ENCODE results near the gene RWDD1. TPM values are rescaled to one million over a fixed set of nuclear protein-coding genes. Genes with fewer than 3 reads are reported as not detected.
A peak's percentile ranks its signal among the peaks of the same experiment; 100 is the strongest.

RWDD1 gene
- total and polyA plus RNA-seq, 2 of the 13 experiments (the other 11 are each of a cell fraction or from before 2014, with no cell fraction given) = 27.4 to 67.1 TPM

GRCh38 chr6:116570856-116571682 is at the start of gene RWDD1 (continued):
- TF ChIP-seq ZXDC (CRISPR knock-in tag; IDR thresholded peaks at IDR 0.05) = no peak; the same call in 1 of the 2 replicates
- 0 out of 2 replicates have a peak, but pooled peaks have one; percentile 21 for TF ChIP-seq CENPT (CRISPR knock-in tag; IDR thresholded peaks at IDR 0.05; ENCODE audit: low read depth)
- TF ChIP-seq ZNF773 (CRISPR knock-in tag; IDR thresholded peaks at IDR 0.05; ENCODE audit: borderline replicate concordance) = no peak; the same call in 1 of the 2 replicates
- TF ChIP-seq MNT (IDR thresholded peaks at IDR 0.05) = peak; percentile 65; the same call in 1 of the 2 replicates
- TF ChIP-seq JDP2 (CRISPR knock-in tag; IDR thresholded peaks at IDR 0.05; ENCODE audit: borderline replicate concordance) = no peak
- 0 out of 2 replicates have a peak, but pooled peaks have one; percentile 55 for TF ChIP-seq ZKSCAN5 (CRISPR knock-in tag; IDR thresholded peaks at IDR 0.05)
- peak; percentile 99 for TF ChIP-seq POGZ (CRISPR knock-in tag; IDR thresholded peaks at IDR 0.05)
- peak; percentile 99 for TF ChIP-seq ZNF556 (CRISPR knock-in tag; IDR thresholded peaks at IDR 0.05; ENCODE audit: borderline replicate concordance)
- TF ChIP-seq, protein P1, sequence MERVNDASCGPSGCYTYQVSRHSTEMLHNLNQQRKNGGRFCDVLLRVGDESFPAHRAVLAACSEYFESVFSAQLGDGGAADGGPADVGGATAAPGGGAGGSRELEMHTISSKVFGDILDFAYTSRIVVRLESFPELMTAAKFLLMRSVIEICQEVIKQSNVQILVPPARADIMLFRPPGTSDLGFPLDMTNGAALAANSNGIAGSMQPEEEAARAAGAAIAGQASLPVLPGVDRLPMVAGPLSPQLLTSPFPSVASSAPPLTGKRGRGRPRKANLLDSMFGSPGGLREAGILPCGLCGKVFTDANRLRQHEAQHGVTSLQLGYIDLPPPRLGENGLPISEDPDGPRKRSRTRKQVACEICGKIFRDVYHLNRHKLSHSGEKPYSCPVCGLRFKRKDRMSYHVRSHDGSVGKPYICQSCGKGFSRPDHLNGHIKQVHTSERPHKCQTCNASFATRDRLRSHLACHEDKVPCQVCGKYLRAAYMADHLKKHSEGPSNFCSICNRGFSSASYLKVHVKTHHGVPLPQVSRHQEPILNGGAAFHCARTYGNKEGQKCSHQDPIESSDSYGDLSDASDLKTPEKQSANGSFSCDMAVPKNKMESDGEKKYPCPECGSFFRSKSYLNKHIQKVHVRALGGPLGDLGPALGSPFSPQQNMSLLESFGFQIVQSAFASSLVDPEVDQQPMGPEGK (CRISPR knock-in tag; IDR thresholded peaks at IDR 0.05) = peak; percentile 68
- peak; percentile 83 for TF ChIP-seq SKIL (CRISPR knock-in tag; IDR thresholded peaks at IDR 0.05; ENCODE audit: borderline replicate concordance)
- TF ChIP-seq ZSCAN21 (CRISPR knock-in tag; IDR thresholded peaks at IDR 0.05; ENCODE audit: borderline replicate concordance) = peak; percentile 95
- TF ChIP-seq, protein P2, sequence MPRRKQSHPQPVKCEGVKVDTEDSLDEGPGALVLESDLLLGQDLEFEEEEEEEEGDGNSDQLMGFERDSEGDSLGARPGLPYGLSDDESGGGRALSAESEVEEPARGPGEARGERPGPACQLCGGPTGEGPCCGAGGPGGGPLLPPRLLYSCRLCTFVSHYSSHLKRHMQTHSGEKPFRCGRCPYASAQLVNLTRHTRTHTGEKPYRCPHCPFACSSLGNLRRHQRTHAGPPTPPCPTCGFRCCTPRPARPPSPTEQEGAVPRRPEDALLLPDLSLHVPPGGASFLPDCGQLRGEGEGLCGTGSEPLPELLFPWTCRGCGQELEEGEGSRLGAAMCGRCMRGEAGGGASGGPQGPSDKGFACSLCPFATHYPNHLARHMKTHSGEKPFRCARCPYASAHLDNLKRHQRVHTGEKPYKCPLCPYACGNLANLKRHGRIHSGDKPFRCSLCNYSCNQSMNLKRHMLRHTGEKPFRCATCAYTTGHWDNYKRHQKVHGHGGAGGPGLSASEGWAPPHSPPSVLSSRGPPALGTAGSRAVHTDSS (CRISPR knock-in tag; conservative IDR thresholded peaks at IDR 0.05) = peak; percentile 95; the same call in 1 of the 2 replicates
- TF ChIP-seq ZIK1 (CRISPR knock-in tag; IDR thresholded peaks at IDR 0.05; ENCODE audit: borderline replicate concordance, low read depth) = peak; percentile 89; the same call in 1 of the 2 replicates
- 0 out of 2 replicates have a peak, but pooled peaks have one; percentile 59 for TF ChIP-seq ZNF557 (CRISPR knock-in tag; IDR thresholded peaks at IDR 0.05)
- TF ChIP-seq ZBTB3 (CRISPR knock-in tag; IDR thresholded peaks at IDR 0.05; ENCODE audit: borderline replicate concordance, low read depth) = peak; percentile 95
- TF ChIP-seq TEAD2 (CRISPR knock-in tag; IDR thresholded peaks at IDR 0.05) = no peak

Data from HepG2 (cell line).